Sigmoid colon (tissue), 7 donors: Measurements from ENCODE around the gene TFEB. TPM values are rescaled to one million over a fixed set of nuclear protein-coding genes. Genes with fewer than 3 reads are reported as not detected.
A peak's percentile ranks its signal among the peaks of the same experiment; 100 is the strongest.

Experiments
- DNase-seq: peaks from one replicate; pipeline ENCODE4 v3.0.0-alpha.2; 2019
- H3K27ac ChIP-seq, 4 donors: fragments of 200-600 bp; sonication (generic); one replicate each; pipeline ENCODE4 v1.5.1; 2016 to 2019; ENCODE audit warnings: mild to moderate bottlenecking in 1 of 4
- H3K27me3 ChIP-seq, 3 donors: fragments of 200-600 bp; sonication (generic); one replicate each; pipeline ENCODE4 v1.5.1; 2019; ENCODE audit warnings: mild to moderate bottlenecking in 1 of 3
- H3K36me3 ChIP-seq, 4 donors: fragments of 200-600 bp; sonication (generic); one replicate each; pipeline ENCODE4 v1.5.1; 2016 to 2019
- H3K4me1 ChIP-seq, 4 donors: fragments of 200-600 bp; sonication (generic); one replicate each; pipeline ENCODE4 v1.5.1; 2017 to 2019
- H3K4me3 ChIP-seq, 4 donors: fragments of 200-600 bp; sonication (generic); one replicate each; pipeline ENCODE4 v1.5.1; 2017 to 2019; ENCODE audit warnings: mild to moderate bottlenecking in 2 of 4, moderate library complexity in 1 of 4
- H3K9me3 ChIP-seq, 4 donors: fragments of 200-600 bp in 3 of 4; sonication (generic) in 3 of 4; one replicate each; pipeline versions ENCODE4 v1.5.1 to v1.6.1; 2013 to 2019
- EP300 ChIP-seq, 4 donors: sonication (generic); formaldehyde crosslinking; IDR thresholded peaks; one replicate each; pipeline ENCODE4 v1.6.1; 2017; ENCODE audit warnings: antibody characterized with exemption in 4 of 4
- POLR2A ChIP-seq, 2 donors: fragments of 450-650 bp; IDR thresholded peaks; one replicate each; pipeline ENCODE4 v1.6.1; 2016; ENCODE audit warnings: antibody characterized with exemption in 2 of 2, mild to moderate bottlenecking in 2 of 2, moderate library complexity in 2 of 2
- POLR2AphosphoS5 ChIP-seq, 4 donors: sonication (generic); formaldehyde crosslinking; IDR thresholded peaks; one replicate each; pipeline ENCODE4 v1.6.1; 2017; ENCODE audit warnings: antibody characterized with exemption in 4 of 4
- WGBS, 2 donors: extraction: QIAGEN DNeasy Blood & Tissue Kit; methylation state at CpG; one replicate each; pipeline ENCODE4 v1.1.7; 2013; 5-methylcytosine and 5-hydroxymethylcytosine counted together
- intact Hi-C: fragments of 100-400 bp; cut with DNase I; formaldehyde crosslinking; loops from one replicate; pipeline ENCODE4 v1.15.1; 2023
- polyA plus RNA-seq, 3 donors: library from polyadenylated mRNA; stranded (reverse); fragments of 200-250 nt; gene quantifications; one replicate each; pipeline ENCODE4 v1.2.3, GENCODE V29; 2013
- total RNA-seq, 4 donors: library from RNA; depleted of rRNA; stranded (reverse); fragments of >200 nt; gene quantifications; one replicate each; pipeline ENCODE4 v1.1.0, GENCODE V29; 2016
- TF ChIP-seq, protein P1 (sequence below), 4 experiments: fragments of 450-650 bp in 3 of 4; fragments of 200-600 bp in 1 of 4; IDR thresholded peaks; one replicate each; pipeline ENCODE4 v1.5.1; 2016 to 2019; ENCODE audit warnings: antibody characterized with exemption in 4 of 4, mild to moderate bottlenecking in 3 of 4, moderate library complexity in 2 of 4
- donor health status: healthy with polysubstance abuse.
- donor health status: Bipolar disorder and iron deficiency.
- donor health status: healthy.

Gene TFEB
- total and polyA plus RNA-seq, 7 donors = 21.0 to 40.9 (median 28.2) TPM

GRCh38 chr6:41713650-41714291 is 21.6 kb downstream of the TFEB start:
- H3K27me3 ChIP-seq = no peaks in the 10 kb centered on the region
- H3K4me3 ChIP-seq = no peak overlapping the region
- no peak for TF ChIP-seq EP300 (IDR thresholded peaks at IDR 0.05)
- TF ChIP-seq POLR2AphosphoS5 (IDR thresholded peaks at IDR 0.05) = no peak
- no peak for TF ChIP-seq POLR2A (IDR thresholded peaks at IDR 0.05)
- TF ChIP-seq, protein P1, sequence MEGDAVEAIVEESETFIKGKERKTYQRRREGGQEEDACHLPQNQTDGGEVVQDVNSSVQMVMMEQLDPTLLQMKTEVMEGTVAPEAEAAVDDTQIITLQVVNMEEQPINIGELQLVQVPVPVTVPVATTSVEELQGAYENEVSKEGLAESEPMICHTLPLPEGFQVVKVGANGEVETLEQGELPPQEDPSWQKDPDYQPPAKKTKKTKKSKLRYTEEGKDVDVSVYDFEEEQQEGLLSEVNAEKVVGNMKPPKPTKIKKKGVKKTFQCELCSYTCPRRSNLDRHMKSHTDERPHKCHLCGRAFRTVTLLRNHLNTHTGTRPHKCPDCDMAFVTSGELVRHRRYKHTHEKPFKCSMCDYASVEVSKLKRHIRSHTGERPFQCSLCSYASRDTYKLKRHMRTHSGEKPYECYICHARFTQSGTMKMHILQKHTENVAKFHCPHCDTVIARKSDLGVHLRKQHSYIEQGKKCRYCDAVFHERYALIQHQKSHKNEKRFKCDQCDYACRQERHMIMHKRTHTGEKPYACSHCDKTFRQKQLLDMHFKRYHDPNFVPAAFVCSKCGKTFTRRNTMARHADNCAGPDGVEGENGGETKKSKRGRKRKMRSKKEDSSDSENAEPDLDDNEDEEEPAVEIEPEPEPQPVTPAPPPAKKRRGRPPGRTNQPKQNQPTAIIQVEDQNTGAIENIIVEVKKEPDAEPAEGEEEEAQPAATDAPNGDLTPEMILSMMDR (IDR thresholded peaks at IDR 0.05) = no peak
- no peak for DNase-seq
- intact Hi-C loops = no loop called here
- peak overlapping the region; percentile 79 to 86 (median 84) for H3K27ac ChIP-seq
- WGBS, 2 donors = 65 to 73% methylated on average over 14 of the region's 14 CpGs
- peaks cover 0 to 79% (median 65%) of the 10 kb centered on the region in 4 donors for H3K4me1 ChIP-seq
- no peaks in the 10 kb centered on the region for H3K36me3 ChIP-seq
- H3K9me3 ChIP-seq = no peaks in the 10 kb centered on the region

DNA sequence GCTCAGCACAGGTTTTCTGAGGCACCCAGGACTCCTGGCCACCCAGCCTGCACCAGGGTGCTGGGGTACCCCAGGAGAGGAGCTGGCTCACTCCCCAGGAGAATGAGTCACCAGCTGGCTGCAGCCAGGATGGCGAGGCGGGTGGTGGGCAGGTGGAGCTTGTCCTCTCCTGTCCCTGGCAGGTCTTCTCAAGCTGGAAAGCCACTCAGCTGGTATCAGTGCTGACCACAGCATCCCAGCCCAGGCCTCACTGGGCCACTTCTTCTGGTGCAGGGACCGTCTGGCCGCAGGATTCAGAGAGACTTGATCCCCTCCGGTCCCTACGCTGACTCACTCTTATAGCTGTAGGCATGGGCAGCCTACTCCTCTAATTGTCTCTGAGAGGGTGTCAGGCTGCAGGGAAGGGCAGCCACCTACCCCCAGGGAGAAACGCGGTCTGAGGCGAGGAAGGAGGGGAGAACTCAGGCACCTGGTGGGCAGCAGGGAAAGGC is 22.2 kb downstream of the TFEB start:
- intact Hi-C loops = no loop called here
- TF ChIP-seq, protein P1 (IDR thresholded peaks at IDR 0.05) = no peak
- TF ChIP-seq POLR2A (IDR thresholded peaks at IDR 0.05) (no peak), POLR2AphosphoS5 (IDR thresholded peaks at IDR 0.05) (peak in 2 of 4 donors; percentile 13 to 20), EP300 (IDR thresholded peaks at IDR 0.05) (no peak)
- peak; percentile 90 for DNase-seq
- Histone ChIP-seq H3K36me3 (no peaks in the 10 kb centered on the region), H3K27me3 (no peaks in the 10 kb centered on the region), H3K4me1 (peaks cover 0 to 85% (median 67%) of the 10 kb centered on the region in 4 donors), H3K27ac (peak overlapping the region; percentile 79 to 86 (median 84)), H3K4me3 (no peak overlapping the region), H3K9me3 (no peaks in the 10 kb centered on the region)
- WGBS, 2 donors = 67 to 68% methylated on average over 9 of the region's 9 CpGs

- TF ChIP-seq EP300 (IDR thresholded peaks at IDR 0.05) = no peak
- TF ChIP-seq, protein P1 (IDR thresholded peaks at IDR 0.05) = no peak
- peak in 2 of 4 donors; percentile 4 to 27 for TF ChIP-seq POLR2AphosphoS5 (IDR thresholded peaks at IDR 0.05)
- Histone ChIP-seq H3K4me3 (no peak overlapping the region), H3K4me1 (peaks cover 0 to 87% (median 68%) of the 10 kb centered on the region in 4 donors), H3K36me3 (no peaks in the 10 kb centered on the region), H3K27me3 (no peaks in the 10 kb centered on the region), H3K9me3 (no peaks in the 10 kb centered on the region), H3K27ac (peak overlapping the region; percentile 79 to 86 (median 84))
- DNase-seq = peak; percentile 89
- 86 to 87% methylated on average over 10 of the region's 10 CpGs for WGBS, 2 donors
- intact Hi-C loops = no loop called here
Measured at GRCh38 chr6:41712651-41713103, 22.7 kb downstream of the TFEB start.

DNA sequence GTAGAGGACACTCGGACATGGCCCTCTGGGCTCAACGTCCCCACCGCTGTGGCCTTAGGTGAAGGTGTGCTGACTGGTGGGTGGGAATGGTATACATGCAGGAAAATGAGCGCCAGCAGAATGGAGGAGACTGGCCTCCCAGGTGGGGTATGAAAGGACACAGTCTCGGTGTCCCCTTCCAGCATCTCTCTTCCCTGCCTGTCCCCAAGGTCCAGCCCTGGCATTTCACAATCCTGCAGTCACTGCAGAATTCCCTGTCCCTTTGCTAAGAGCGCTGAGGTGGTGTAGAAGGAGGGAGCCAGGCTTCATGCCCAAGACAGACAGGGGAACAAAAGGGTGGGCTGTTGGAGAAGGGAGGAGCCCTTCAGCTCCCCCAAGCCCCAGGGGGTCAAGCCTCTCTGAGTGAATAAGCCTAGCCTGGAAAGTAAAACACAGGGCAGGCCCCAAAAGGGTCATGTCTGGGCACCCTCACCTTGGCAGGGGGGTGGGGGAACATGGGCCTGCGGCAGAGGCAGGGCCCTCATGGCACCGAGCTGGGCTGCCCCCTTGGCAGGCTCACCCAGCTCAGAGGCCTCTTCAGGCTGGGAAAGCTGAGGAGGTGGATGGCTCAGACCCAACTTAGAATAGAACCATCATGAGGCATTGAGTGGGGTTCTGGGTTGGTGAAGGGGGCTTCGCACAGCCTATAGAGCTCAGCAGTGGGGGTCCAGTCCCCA is 23.9 kb downstream of the TFEB start:
- 95 to 97% methylated on average over 9 of the region's 9 CpGs for WGBS, 2 donors
- peak overlapping the region; percentile 79 to 86 (median 84) for H3K27ac ChIP-seq
- no peaks in the 10 kb centered on the region for H3K36me3 ChIP-seq
- H3K9me3 ChIP-seq = no peaks in the 10 kb centered on the region
- peaks cover 0 to 87% (median 68%) of the 10 kb centered on the region in 4 donors for H3K4me1 ChIP-seq
- DNase-seq = no peak
- no peak overlapping the region for H3K4me3 ChIP-seq
- intact Hi-C loops = no loop called here
- TF ChIP-seq, protein P1 (IDR thresholded peaks at IDR 0.05) = no peak
- no peak for TF ChIP-seq EP300 (IDR thresholded peaks at IDR 0.05)
- no peak for TF ChIP-seq POLR2AphosphoS5 (IDR thresholded peaks at IDR 0.05)
- TF ChIP-seq POLR2A (IDR thresholded peaks at IDR 0.05) = no peak
- H3K27me3 ChIP-seq = no peaks in the 10 kb centered on the region
